Activated CD8-positive, alpha-beta memory T cell treated with anti-CD3 and anti-CD28 coated beads for 4 hours (primary cell): ENCODE results near the gene ZDHHC12.
"Not testable (repeated sequence)": the region's sequence is repeated elsewhere in the genome, so short reads cannot be mapped to it uniquely, and the experiment has no call there.

ENCODE experiments used
- DNase-seq, 2 donors: peaks; one replicate each; pipeline ENCODE4 v3.0.0-alpha.2; 2020; ENCODE audit warnings: low read depth in 2 of 2

The ZDHHC12 gene

DNA sequence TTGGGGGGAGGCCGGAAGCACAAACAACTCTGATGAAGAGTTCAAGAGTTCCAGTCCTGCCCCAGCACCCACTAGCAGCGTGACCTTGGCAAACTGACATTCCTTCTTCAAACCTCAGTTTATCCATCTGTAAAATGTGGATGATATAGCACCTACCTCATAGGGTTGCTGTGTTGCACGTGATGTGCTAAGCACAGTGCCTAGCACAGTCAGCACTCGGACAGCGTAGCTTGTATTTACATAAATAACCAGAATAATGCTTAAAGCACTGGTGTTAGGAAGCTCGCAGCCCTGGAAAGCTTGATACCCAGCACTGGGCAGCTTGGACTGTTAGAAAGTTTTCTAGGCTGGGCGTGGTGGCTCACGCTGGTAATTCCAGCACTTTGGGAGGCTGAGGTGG, 16.5 kb downstream of the ZDHHC12 start:
- DNase-seq, result no peak

GRCh38 chr9:128706671-128707381, 17.1 kb downstream of the ZDHHC12 start:
- DNase-seq, result no peak

DNA sequence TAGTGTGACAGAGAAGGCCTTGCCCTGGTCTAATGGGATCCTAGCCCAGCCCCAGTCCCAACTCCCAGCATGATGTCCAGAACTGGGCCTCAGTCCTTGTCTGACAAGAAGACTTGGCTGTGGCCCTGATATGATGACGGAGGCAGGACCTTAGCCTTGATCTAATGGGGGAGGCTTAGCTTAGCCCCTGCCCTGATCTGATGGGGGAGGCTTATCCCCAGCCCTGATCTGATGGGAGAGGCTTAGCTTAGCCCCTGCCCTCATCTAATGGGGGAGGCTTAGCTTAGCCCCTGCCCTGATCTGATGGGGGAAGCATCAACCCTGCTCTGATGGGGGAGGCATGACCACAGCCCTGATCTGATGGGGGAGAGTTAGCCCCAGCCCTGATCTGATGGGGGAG, 17.9 kb downstream of the ZDHHC12 start:
- DNase-seq, result no peak

- DNase-seq, result no peak
Observed at GRCh38 chr9:128705051-128705965, 18.6 kb downstream of the ZDHHC12 start.

- DNase-seq, result no peak
Observed at GRCh38 chr9:128704356-128704670, 19.6 kb downstream of the ZDHHC12 start.

DNA sequence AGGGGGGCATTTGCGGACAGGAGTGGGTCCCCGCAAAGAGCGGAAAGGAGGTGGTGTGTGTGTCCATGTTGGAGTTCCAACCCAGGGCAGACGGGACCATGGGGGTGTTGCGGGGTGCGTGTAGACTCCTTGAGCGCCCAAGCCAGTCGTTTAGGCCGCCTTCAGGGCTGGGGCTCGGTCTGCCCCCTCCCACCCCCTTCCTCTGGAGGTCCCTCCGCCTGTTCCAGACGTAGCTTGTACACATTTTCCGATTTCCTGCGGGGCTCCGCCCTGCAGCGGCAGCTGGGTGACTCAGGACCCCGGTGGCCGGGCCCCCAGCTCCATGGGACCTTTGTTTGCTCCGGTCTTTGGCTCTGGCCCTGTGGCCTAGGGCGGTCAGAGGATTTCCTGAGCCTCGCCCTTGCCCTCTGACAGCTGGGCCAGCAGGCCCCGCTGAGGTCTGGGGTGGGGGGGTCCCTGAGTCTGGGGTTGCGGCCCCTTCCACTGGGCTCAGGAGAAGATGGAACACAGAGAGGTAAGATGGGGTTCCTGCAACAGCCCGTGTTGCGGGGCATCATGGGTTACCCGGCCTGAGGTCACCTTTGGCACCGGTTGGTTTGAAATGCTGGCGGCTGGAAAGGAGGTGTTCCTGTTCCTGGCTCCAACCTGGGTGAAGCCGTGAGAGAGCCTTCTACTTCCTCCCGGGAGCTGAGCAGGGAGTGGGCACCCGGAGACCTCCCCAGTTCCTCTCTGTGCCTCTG, 20.1 kb downstream of the ZDHHC12 start:
- DNase-seq, result no peak

- DNase-seq, result no peak
Observed at GRCh38 chr9:128702949-128703615, 20.8 kb downstream of the ZDHHC12 start.

GRCh38 chr9:128702445-128702948, 21.4 kb downstream of the ZDHHC12 start, which contains the start of gene PKN3:
PKN3 (plus strand) TSS chr9:128702503; CDS start chr9:128702916, 413 bp downstream.
- peak; percentile 58 to 66 for DNase-seq

DNA sequence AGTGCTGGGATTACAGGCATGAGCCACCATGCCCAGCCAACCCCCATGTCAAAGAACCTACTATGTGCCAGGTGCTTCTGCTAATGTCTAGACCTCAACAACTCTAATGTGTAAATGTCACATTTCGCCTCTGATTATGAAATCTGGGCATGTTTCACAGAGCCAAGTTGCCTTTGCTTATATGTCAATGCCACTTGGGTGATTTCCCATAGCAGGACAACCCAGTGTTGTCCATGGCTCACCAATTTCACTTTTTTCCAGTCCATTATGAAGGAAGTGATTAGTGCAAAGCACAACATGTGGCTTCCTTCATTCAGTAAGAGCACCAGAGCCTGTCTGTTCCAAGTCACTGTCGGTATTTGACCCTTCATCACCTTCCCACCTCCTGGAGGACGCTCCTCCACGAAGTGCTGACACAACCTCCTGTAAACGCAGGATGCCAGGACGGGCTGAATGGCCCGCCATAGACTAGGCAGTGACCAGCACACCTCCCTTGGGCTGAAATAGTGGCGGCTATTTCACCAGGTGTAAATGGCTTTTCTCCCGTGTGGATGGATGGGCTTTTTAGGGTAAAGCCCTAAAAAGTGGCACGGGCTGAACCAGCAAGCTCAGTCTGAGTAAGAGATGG, 22.6 kb downstream of the ZDHHC12 start:
- DNase-seq, result no peak

GRCh38 chr9:128699096-128699795, 24.7 kb downstream of the ZDHHC12 start:
- not testable (repeated sequence) for DNase-seq

DNA sequence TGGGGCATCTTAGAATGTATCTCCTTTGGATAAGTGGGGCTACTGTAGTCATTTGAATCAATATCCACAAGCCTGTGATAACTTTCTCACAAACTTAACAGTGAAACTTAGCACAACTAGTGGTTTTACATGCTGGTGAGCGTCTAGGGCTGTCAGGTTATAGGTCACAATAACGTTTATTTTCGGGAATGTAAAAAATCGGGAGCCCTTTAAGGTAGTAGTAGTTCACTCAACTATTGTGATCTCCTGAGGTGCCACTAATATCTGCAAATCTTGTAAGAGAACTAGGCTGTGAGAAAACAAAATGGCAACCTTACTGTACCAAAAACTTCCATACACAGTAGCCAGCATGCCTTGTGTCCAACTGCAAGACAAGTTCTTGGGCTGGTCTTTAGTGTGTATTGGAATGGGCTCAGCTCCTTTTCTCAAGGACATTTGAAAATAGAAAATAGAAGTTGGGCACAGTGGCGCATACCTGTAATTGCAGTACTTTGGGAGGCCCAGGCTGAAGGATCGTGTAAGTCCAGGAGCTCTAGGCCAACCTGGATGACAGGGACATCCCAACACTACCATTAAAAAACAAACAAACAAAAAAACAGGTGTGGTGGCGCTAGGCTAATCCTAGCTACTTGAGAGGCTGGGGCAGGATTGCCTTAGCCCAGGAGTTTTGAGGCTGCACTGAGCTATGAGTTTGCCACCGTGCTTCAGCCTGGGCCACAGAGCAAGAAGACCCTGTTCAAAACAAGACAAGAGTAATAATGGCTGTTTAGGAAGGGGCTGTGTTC, 26.8 kb downstream of the ZDHHC12 start:
- DNase-seq, result no peak

- no peak for DNase-seq
Observed at GRCh38 chr9:128694344-128694743, 29.6 kb downstream of the ZDHHC12 start.

- DNase-seq, result not testable (repeated sequence)
Observed at GRCh38 chr9:128693738-128694137, 30.2 kb downstream of the ZDHHC12 start.

DNA sequence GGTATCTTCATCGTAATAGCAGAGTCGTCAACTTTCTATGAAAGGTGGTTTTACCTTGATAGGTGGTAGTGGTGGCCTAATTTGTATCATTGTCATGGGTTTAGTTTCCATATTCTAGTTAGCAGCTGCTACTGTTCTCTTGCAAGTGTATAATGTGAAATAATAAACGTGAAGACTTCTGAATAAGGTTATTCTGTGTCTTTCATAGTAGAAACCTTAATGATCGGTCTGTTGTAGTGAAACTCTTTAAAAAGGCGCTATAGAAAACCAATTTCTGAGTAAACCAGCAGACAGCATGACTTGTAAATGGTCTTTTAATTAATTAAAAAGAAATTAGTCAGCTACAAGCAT, 33.3 kb downstream of the ZDHHC12 start:
- no peak for DNase-seq

- DNase-seq, result peak in 1 of 2 donors; percentile 27
Observed at GRCh38 chr9:128689820-128690683, 33.9 kb downstream of the ZDHHC12 start.

DNA sequence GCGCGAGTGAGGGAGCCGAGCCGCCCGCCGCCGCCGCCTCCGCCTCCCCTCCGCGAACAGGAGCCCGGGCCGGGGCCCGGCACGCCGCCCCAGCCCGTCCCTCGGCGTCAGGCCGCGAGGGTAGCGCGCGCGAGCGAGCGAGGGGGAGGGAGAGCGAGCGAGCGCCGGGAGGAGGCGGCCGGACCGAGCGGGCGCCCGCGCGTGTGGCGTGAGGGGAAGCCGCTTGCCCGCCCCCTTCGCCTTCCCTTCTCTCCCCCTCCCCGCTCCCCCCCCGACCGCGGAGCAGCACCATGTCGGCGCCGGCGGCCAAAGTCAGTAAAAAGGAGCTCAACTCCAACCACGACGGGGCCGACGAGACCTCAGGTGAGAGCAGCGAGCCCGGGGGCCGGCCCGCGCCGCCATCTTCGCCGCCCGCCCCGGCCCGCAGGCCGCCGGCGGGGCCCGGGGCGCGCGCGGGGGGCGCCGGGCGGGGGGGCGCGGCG, 34.6 kb downstream of the ZDHHC12 start:
- DNase-seq, result peak in 1 of 2 donors; percentile 27

DNA sequence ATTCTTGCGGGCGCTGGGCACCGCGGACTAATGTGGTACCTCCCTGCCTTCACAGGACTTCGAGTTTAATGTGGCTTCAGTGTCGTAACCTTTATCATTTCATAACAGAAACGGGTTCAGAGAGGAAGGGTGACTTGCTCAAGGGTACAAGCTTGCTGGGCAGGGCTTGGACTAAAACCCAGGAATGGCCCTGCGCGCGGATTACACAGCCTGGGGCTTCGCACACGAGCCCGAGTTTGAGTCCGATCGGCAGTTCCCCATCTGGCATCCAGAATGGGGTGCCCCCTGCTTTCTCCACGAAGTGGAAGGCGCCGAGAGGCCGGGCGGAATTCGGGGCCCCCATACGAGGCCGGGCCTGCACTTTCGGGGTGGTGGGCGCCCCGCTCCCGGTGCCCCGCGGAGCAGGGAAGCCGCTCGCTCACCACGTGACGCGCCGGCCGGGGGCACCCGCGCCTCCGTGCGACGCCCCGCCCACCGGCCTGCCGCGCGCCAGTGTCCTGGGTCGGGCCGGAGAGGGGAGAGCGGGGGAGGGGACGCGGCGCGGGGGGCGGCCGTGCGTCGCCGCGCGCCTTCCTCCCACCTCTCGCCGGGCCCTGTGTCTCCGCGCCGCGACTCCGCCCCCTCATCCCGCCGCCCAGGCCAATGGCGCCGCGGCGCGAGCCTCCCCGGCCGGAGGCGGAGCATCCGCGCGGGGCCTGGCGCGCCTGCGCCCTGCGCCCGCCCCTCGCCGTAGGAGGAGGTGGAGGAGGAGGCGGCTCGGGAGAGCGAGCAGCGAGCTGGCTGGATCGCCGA, 35.2 kb downstream of the ZDHHC12 start, which contains the start of gene SET:
Gene SET (plus strand): TSS at position 722 of the 792 bp plus-strand sequence. CDS start 361 bp downstream, outside the sequence.
- DNase-seq, result peak; percentile 85 to 89

DNA sequence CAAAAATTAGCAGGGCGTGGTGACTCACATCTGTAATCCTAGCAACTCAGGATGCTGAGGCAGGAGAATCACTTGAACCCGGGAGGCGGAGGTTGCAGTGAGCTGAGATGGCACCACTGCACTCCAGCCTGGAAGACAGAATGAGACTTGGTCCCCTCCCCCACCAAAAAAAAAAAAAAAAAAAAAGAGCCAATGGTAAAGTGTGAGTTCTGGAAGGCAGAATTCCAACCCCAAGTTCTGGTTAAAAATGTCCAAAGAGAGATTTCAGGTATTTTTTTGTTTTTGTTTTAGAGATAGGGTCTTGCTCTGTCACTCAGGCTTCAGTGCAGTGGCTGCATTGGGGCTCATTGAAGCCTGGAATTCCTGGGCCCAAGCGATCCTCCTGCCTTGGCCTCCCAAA, 36.5 kb downstream of the ZDHHC12 start:
- no peak for DNase-seq
